ENCODE measurements around the gene HCAR3. TPM values are rescaled to one million over a fixed set of nuclear protein-coding genes. Genes with fewer than 3 reads are reported as not detected.
"Not testable (repeated sequence)": the region's sequence is repeated elsewhere in the genome, so short reads cannot be mapped to it uniquely, and the experiment has no call there.

The HCAR3 gene
- polyA plus RNA-seq, 4 donors = 0.08 to 0.67 (median 0.46) TPM

GRCh38 chr12:122676781-122677180, 39.8 kb downstream of the HCAR3 start:
- DNase-seq (ENCODE audit: low read depth in 4 of 4, low spot score in 3 of 4) = not testable (repeated sequence)

DNA sequence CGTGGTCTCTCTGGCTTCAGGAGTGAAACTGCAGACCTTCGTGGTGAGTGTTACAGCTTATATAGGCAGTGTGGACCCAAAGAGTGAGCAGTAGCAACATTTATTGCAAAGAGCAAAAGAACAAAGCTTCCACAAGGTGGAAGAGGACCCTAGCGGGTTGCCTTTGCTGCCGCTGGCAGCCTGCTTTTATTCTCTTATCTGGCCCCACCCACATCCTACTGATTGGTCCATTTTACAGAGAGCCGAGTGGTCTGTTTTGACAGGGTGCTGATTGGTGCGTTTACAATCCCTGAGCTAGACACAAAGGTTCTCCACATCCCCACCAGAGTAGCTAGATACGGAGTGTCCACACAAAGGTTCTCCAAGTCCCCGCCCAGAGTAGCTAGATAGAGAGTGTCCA, 40.6 kb downstream of the HCAR3 start:
- DNase-seq (ENCODE audit: low read depth in 4 of 4, low spot score in 3 of 4) = not testable (repeated sequence)

DNA sequence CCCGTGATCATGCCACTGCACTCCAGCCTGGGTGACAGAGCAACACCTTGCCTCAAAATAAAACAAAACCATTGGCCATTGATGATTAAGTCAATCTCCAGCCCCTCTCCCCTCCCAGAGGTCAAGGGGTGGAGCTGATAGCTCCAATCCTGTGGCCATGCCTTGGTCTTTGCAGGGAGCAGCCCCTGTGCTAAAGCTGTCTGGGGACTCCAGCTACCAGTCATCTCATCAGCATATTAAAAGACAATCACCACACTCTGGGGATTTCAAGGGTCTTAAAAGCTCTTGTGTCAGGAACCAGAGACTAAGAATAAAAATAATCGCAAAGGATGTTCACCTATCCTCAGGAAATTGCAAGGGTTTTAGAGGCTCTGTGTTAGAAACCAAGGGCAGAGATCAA, 44.1 kb downstream of the HCAR3 start:
- no peak for DNase-seq (ENCODE audit: low read depth in 4 of 4, low spot score in 3 of 4)

DNA sequence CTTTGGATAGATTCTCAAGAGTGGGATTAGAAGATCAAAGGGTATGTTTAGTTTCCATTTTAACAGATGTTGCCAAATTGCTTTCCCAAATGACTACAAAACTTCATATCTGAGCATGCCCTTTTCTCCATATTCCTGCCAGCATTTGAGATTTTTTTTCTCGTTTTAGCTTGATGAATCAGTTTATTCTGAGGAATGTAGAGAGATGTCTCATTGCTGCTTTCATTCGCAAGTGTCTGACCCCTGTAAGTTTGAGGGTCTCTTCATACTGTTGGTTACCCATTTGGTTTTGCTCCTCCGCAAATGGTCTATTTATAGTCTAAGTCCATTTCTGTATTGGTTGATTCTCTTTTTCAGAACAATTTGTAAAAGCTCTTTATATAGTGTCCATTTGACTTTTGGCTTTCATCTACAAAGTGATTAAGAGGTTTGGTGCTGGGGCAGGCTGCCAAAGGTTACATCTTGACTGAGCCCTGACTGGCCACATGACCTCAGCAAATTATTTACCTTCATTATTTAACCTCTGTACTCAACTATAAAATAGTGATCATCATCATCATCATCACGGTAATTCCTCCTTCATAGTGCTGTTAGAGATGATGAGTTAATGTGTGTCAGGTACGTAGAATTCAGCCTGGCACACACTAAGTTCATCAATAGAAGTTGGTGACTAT, 47.1 kb downstream of the HCAR3 start:
- no peak for DNase-seq (ENCODE audit: low read depth in 4 of 4, low spot score in 3 of 4)

GRCh38 chr12:122668268-122668667, 48.3 kb downstream of the HCAR3 start:
- DNase-seq (ENCODE audit: low read depth in 4 of 4, low spot score in 3 of 4) = no peak

DNA sequence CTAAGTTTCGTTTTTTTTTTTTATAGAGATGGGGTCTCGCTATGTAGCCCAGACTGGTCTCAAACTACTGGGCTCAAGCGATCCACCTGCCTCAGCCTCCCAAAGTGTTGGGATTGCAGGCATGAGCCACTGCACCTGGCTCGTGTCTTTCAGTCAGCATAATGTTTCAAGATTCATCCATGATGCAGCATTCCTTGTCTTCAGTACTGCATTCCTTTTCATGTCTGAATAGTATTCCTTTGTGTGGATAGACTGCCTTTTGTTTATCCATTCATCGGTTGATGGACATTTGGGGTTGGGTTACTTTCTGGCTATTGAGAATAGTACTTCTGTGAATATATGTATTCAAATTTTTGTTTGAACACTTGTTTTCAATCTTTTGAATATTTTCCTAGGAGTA, 50.9 kb downstream of the HCAR3 start:
- no peak for DNase-seq (ENCODE audit: low read depth in 4 of 4, low spot score in 3 of 4)

- DNase-seq (ENCODE audit: low read depth in 4 of 4, low spot score in 3 of 4) = no peak
Measured at GRCh38 chr12:122665349-122665748, 51.3 kb downstream of the HCAR3 start.

Other genes with a start within 250 kb of the HCAR3 start
- gene ZCCHC8, start 215.9 kb downstream of the HCAR3 start, polyA plus RNA-seq (ENCODE audit: insufficient read length in 4 of 4) = 10 to 100 TPM; 33.1 to 46.2 (median 39.7) TPM
- 100 to 1,000 TPM; 180 to 216 (median 191) TPM for gene RSRC2, start 189.9 kb downstream of the HCAR3 start, polyA plus RNA-seq (ENCODE audit: insufficient read length in 4 of 4)
- gene KNTC1, start 189.6 kb downstream of the HCAR3 start, polyA plus RNA-seq (ENCODE audit: insufficient read length in 4 of 4) = 10 to 100 TPM; 27.3 to 33.7 (median 31.8) TPM
- under 1 TPM; 0.19 to 0.86 (median 0.30) TPM for gene HCAR2, start 13.5 kb downstream of the HCAR3 start, polyA plus RNA-seq (ENCODE audit: insufficient read length in 4 of 4)
- gene HCAR1, start 14.0 kb upstream of the HCAR3 start, polyA plus RNA-seq (ENCODE audit: insufficient read length in 4 of 4) = 1 to 10 TPM; 2.0 to 3.4 (median 2.5) TPM
- 100 to 1,000 TPM in 1 of 4 donors, 10 to 100 TPM in 3; 83.2 to 101 (median 95.2) TPM for gene DENR, start 36.0 kb upstream of the HCAR3 start, polyA plus RNA-seq (ENCODE audit: insufficient read length in 4 of 4)
- under 1 TPM; 0.32 to 0.44 (median 0.42) TPM for gene CCDC62, start 57.8 kb upstream of the HCAR3 start, polyA plus RNA-seq (ENCODE audit: insufficient read length in 4 of 4)
- 10 to 100 TPM; 63.9 to 77.4 (median 69.7) TPM for gene HIP1R, start 118.6 kb upstream of the HCAR3 start, polyA plus RNA-seq (ENCODE audit: insufficient read length in 4 of 4)
- 10 to 100 TPM; 22.4 to 26.0 (median 23.8) TPM for gene VPS37B, start 179.3 kb upstream of the HCAR3 start, polyA plus RNA-seq (ENCODE audit: insufficient read length in 4 of 4)
- 1 to 10 TPM; 5.1 to 6.5 (median 5.7) TPM for gene ABCB9, start 249.7 kb upstream of the HCAR3 start, polyA plus RNA-seq (ENCODE audit: insufficient read length in 4 of 4)